ENCODE results near the gene VMAC.

VMAC gene

DNA sequence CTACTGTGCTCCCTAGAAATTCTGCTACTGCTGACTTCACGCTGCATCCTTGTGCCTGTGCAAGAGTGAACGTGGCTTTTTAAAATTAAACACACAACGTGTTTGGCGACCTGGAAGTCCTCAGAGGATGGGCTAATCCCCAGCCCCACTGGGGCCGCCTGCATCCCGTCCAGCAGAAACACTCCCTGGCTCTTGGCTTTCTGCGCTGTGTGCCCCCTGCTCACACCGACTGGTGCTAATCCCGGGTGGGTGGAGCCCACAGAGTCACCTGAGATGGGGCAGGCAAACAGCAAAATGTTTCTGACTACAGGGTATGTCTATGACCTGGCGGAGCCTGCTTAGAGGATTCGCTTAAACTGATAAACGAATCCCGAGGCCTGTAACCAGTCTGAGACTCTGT is 24.5 kb downstream of the VMAC start:
- DNase-seq (ENCODE audit: low read depth in 2 of 2): no peak

GRCh38 chr19:5929625-5930024 is 25.0 kb downstream of the VMAC start:
- DNase-seq (ENCODE audit: low read depth in 2 of 2): no peak

GRCh38 chr19:5931251-5931650 is 26.6 kb downstream of the VMAC start:
- DNase-seq (ENCODE audit: low read depth in 2 of 2): no peak

DNA sequence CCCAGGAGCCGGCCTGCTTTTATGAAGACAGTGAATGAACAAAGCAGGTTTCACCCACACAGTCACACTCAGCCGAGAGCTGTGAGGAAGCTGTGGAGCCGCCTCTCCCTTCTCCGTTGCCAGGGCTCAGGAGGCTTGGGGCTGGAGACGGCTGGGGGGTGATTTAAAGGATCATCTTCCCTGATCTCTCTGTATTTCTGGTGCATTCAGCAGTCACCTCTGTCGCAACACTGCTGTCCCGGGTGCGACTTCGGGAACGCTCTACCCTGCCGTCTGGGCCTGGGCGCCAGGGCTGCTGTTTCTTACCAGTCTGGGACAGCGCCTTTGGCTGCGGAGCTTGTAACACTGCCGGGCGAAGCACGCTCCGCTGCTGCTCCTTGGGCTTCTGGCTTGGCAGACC is 27.5 kb downstream of the VMAC start:
- DNase-seq (ENCODE audit: low read depth in 2 of 2): no peak

- DNase-seq (ENCODE audit: low read depth in 2 of 2): no peak
Measured at GRCh38 chr19:5932609-5933262, 28.1 kb downstream of the VMAC start.

- DNase-seq (ENCODE audit: low read depth in 2 of 2): no peak
Measured at GRCh38 chr19:5933391-5934068, 28.9 kb downstream of the VMAC start.

GRCh38 chr19:5934069-5934401 is 29.4 kb downstream of the VMAC start:
- no peak for DNase-seq (ENCODE audit: low read depth in 2 of 2)

GRCh38 chr19:5934774-5935472 is 30.3 kb downstream of the VMAC start:
- peak; percentile 10 to 26 for DNase-seq (ENCODE audit: low read depth in 2 of 2)

GRCh38 chr19:5935473-5936291 is 31.0 kb downstream of the VMAC start:
- DNase-seq (ENCODE audit: low read depth in 2 of 2): no peak

GRCh38 chr19:5936292-5936592 is 31.6 kb downstream of the VMAC start:
- no peak for DNase-seq (ENCODE audit: low read depth in 2 of 2)

DNA sequence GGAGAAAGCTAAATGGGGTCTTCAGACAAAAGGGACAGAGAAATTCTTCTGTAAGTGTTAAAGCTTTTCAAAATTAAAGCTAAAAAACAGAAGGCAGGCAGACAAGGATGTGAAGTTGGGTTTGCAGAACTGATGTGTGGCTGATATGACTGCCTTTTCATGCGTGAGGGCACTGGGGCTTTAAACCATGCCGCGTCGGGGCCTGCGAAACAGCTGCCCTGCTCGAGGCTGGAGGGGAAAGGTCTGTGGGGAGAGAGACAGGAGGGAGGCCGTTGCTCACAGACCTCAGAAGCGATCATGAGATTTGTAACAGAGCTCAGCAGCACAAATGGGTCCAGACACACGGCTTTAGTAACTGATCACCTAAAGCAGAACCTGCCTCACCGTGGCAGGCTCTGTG is 32.9 kb downstream of the VMAC start:
- no peak for DNase-seq (ENCODE audit: low read depth in 2 of 2)

DNA sequence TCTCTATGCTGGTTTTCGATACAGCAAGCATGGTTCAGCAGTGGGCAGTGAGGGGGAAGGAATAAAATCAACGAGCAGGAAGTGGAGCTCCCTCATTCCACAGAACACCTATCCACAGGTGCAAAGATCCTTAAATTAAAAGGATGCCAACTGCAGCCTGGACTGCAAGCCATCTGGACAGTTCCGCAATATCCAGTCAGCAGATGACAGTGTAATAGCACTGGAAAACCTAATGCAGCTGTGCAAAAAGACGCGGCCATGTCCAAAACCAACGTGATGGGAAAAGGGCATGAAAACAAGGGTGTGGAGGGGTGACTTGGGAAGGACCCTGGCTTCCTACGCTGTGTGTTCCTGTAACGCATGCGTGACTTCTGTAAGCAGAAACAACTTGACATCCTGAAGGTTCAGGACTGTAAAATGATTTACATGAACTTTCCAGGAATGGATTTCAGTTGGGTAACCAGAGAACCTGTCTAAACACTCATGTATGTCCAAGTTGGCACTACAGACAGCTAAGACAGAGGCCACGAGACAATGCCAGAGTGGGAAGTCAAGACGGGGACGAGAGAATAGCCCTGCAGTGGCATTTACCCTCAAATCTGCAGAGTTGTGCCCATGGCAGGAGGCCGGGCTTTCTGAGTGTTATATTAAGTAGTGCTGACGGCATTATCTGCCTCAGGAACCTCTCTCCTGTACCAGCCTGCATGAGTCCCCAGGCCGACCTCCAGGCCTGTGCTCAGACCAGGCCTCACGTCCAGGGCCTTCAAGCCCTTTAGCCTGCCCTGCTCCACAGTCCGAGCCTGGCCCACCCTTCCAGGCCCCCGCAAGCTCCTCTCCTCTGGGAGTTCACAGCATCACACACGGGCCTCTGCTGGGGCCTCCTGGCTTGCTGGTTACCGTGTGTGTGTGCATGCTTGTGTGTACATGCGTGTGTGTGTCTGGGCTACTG is 35.9 kb downstream of the VMAC start:
- no peak for DNase-seq (ENCODE audit: low read depth in 2 of 2)

DNA sequence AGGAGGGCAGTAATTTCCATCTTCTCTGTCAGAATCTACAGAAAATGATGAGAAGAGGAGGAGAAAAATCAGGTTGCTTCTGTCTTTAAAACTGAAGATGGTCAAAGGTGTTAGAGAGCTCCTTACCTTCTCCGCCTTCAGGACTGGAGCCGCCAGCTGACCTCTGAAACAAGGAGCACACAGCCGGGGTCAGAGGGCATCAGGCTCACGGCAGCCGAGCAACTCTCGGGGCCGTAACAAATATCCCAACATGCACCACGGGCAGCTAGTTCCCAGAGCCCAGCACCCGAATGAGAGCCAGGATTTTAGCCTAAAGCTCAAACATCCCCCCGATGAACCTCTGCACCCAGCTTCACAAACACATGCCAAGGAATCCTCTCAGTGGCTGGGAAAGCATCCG is 37.0 kb downstream of the VMAC start:
- no peak for DNase-seq (ENCODE audit: low read depth in 2 of 2)

GRCh38 chr19:5943045-5943444 is 38.4 kb downstream of the VMAC start:
- no peak for DNase-seq (ENCODE audit: low read depth in 2 of 2)

DNA sequence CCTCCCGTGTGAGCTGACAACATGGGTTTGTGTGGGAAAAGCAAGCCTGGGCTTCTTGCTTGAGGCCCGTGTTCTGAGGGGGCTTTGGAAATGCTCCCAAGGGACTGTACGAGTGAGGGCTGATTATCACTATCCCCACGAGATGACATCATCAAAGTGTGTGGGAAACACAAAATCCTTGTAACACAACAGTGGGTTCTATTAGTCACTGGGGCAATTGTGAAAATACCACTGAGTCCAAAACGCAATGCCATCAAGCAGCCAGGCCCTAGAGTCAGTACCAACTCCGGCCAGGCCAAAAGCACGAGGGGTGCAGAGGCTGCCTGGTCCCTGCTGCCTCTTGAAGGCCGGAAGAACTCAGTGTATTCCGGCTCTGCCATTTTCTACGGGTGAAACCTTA is 39.0 kb downstream of the VMAC start:
- no peak for DNase-seq (ENCODE audit: low read depth in 2 of 2)

DNA sequence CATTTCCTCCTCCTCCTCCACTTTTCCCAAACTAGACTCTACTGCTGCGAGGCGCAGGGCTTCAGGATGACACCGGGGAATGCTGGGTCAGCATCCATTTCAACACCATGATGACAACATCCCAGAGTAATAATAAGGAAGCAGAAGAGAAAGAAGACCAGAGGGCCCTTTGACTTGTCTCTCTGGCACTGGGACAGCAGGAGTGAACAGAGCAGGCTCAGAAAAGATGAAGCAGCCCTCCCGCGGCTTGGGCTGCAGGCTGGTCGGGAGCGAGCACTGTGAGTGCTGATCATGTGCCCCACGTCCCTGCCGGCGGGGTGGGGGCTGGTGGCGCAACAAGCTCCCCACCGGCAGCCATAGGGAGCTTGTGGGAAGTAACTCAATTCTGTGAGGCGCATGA is 42.8 kb downstream of the VMAC start:
- DNase-seq (ENCODE audit: low read depth in 2 of 2): no peak

DNA sequence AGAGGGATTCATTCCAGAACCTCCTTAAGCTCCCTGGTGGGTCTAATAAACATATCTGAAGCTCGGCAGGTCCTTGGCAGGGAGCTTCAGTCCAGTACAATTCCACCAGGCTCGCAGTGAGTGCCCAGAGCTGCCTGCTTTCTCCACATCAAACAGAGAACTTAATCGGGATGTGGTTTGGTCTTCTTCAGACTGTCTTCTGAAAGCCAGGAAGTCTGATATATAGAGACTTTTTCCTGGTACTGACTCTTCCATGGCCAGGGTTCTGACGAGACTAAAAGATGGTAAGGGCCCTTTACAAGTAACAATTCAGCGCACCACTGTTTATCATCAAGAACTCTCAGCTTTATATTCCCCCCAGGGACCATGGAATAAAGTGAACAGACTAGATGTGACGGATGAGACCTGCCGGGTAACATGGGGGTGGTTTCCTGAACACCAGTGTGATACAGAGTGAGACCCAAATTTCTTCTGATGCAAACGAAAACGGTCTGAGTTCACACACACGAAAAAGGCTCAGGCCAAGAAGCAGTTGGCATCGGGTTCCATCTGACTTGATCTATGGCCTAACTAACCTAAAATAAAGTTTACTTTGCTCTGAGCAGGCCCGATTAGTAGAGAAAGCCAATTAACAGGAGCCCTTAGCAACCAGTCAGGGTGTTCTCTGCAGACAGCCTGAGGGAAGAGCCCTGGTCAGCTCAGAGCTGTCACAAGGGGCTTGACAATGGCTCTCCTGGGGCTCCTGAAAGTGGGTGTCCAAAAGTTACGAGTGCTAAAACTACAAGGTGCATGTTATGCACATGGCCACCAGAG is 44.3 kb downstream of the VMAC start:
- no peak for DNase-seq (ENCODE audit: low read depth in 2 of 2)

GRCh38 chr19:5949792-5950305 is 45.2 kb downstream of the VMAC start:
- DNase-seq (ENCODE audit: low read depth in 2 of 2): no peak

DNA sequence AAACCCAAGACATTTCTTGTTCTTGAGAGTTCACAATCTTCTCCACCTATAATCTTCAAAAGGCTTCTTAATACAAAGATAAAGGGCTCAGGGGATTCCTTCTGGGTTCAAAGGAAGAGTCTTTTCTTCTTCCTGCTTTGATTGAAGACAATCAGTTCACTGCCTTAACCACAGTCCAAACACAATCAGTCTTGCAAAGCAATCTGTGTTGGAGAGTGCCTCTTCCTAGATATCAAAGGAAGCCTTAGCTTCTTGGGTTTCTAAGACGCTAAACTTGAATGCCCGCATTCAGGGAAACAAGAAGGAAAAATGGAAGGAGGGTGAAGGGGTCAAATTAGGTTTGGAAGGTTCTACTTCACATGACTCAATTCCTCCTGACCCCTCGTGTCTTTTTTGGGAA is 46.1 kb downstream of the VMAC start:
- no peak for DNase-seq (ENCODE audit: low read depth in 2 of 2)

- no peak for DNase-seq (ENCODE audit: low read depth in 2 of 2)
Measured at GRCh38 chr19:5951338-5951861, 46.7 kb downstream of the VMAC start.

Data from fibroblast of skin of left biceps (primary cell).